RCC 7860 (cell line): ENCODE results near the gene EIF4G3.
"Not testable (repeated sequence)": the region's sequence is repeated elsewhere in the genome, so short reads cannot be mapped to it uniquely, and the experiment has no call there.

Experiments
- DNase-seq: peaks from one replicate; pipeline ENCODE4 v3.0.0-alpha.2; 2015; ENCODE audit warnings: low spot score
- FAIRE-seq: peaks from 2 replicates; lab custom pipeline; 2012; peaks lifted over from hg19 to GRCh38; lab: Jason Lieb, UNC

EIF4G3 gene

GRCh38 chr1:21189906-21190500 lies 13.3 kb upstream of the EIF4G3 start:
- DNase-seq: no peak
- no peak for FAIRE-seq

GRCh38 chr1:21189421-21189820 lies 12.7 kb upstream of the EIF4G3 start:
- no peak for DNase-seq
- no peak for FAIRE-seq

- no peak for FAIRE-seq
- no peak for DNase-seq
These were observed 11.5 kb upstream of the EIF4G3 start for GRCh38 chr1:21188235-21188634.

- DNase-seq (no peak), FAIRE-seq (no peak)
These were observed 8.6 kb upstream of the EIF4G3 start for GRCh38 chr1:21185221-21185731.

- FAIRE-seq (no peak), DNase-seq (no peak)
These were observed 7.6 kb upstream of the EIF4G3 start for GRCh38 chr1:21184276-21184675.

GRCh38 chr1:21182181-21182731 lies 5.6 kb upstream of the EIF4G3 start:
- FAIRE-seq: no peak
- no peak for DNase-seq

- not testable (repeated sequence) for FAIRE-seq, DNase-seq
These were observed 1.6 kb upstream of the EIF4G3 start for GRCh38 chr1:21178271-21178670.

- DNase-seq (no peak), FAIRE-seq (no peak)
These were observed 771 bp downstream of the EIF4G3 start for GRCh38 chr1:21175670-21176581.

- peak; percentile 29 for DNase-seq
- FAIRE-seq: peak; percentile 29
These were observed 1.4 kb downstream of the EIF4G3 start for GRCh38 chr1:21175324-21175669.

- DNase-seq (no peak), FAIRE-seq (no peak)
These were observed 1.9 kb downstream of the EIF4G3 start for GRCh38 chr1:21174654-21175323.

- FAIRE-seq (no peak), DNase-seq (no peak)
These were observed 2.5 kb downstream of the EIF4G3 start for GRCh38 chr1:21174230-21174629.

- DNase-seq, FAIRE-seq: not testable (repeated sequence)
These were observed 3.6 kb downstream of the EIF4G3 start for GRCh38 chr1:21173096-21173495.

GRCh38 chr1:21170837-21171236 lies 5.9 kb downstream of the EIF4G3 start:
- DNase-seq, FAIRE-seq: not testable (repeated sequence)

- no peak for FAIRE-seq
- no peak for DNase-seq
These were observed 8.3 kb downstream of the EIF4G3 start for GRCh38 chr1:21168444-21168843.

- no peak for DNase-seq
These were observed 11.1 kb downstream of the EIF4G3 start for GRCh38 chr1:21165646-21166045.

GRCh38 chr1:21165076-21165475 lies 11.6 kb downstream of the EIF4G3 start:
- no peak for FAIRE-seq
- DNase-seq: no peak

More at GRCh38 chr1:21165646-21166045, 11.1 kb downstream of the EIF4G3 start:
- FAIRE-seq: no peak

GRCh38 chr1:21164266-21164665 lies 12.4 kb downstream of the EIF4G3 start:
- DNase-seq: no peak
- no peak for FAIRE-seq

GRCh38 chr1:21162740-21163464 lies 13.8 kb downstream of the EIF4G3 start:
- no peak for FAIRE-seq
- no peak for DNase-seq

GRCh38 chr1:21161842-21162241 lies 14.9 kb downstream of the EIF4G3 start:
- FAIRE-seq: no peak
- DNase-seq: no peak

- no peak for DNase-seq
- FAIRE-seq: no peak
These were observed 16.4 kb downstream of the EIF4G3 start for GRCh38 chr1:21160263-21160796.
